Measurements from ENCODE around the gene CATSPER2. TPM values are rescaled to one million over a fixed set of nuclear protein-coding genes. Genes with fewer than 3 reads are reported as not detected.
"Not testable (repeated sequence)": the region's sequence is repeated elsewhere in the genome, so short reads cannot be mapped to it uniquely, and the experiment has no call there.

The CATSPER2 gene
- total RNA-seq (2011; cell fraction: chromatin; rRNA removed; ENCODE audit: low replicate concordance), result 41.5 and 47.7 TPM in 2 replicates
- 13.8 and 19.7 TPM in 2 replicates for total RNA-seq (2011; cell fraction: nucleolus; rRNA removed)
- total RNA-seq (2011; cell fraction: nucleoplasm; rRNA removed), result 19.4 and 37.8 TPM in 2 replicates
- total RNA-seq (2014; rRNA removed) (0.59 and 1.4 TPM in 2 replicates), total RNA-seq (2014; rRNA removed; fragmentation: Illumina TruSeq; extraction: Trizol) (3.7 and 5.2 TPM in 2 replicates), total RNA-seq (2015; rRNA removed; fragmentation: Illumina TruSeq; extraction: Trizol) (2.7 and 4.1 TPM in 2 replicates), total RNA-seq (2021) (3.7 and 3.8 TPM in 2 replicates), polyA plus RNA-seq (2011; rRNA removed) (6.2 and 11.5 TPM in 2 replicates), polyA plus RNA-seq (2014; fragmentation: Illumina TruSeq; extraction: Trizol) (3.7 and 4.3 TPM in 2 replicates), polyA plus RNA-seq (2014; fragmentation: Nextera tagmentation; extraction: Ambion mirVana) (1 to 10 TPM; 1.0 to 1.8 TPM), polyA plus RNA-seq (2014; rRNA removed) (4.9 and 8.5 TPM in 2 replicates), polyA minus RNA-seq (2011; rRNA and poly(A)+ RNA removed) (7.9 and 10.8 TPM in 2 replicates), Bru-seq, nascent RNA (percentile 62 among the genes with signal in this experiment), BruChase-seq, experiment 1, labeled RNA remaining after a 2-hour chase (percentile 62 among the genes with signal in this experiment), BruChase-seq, experiment 2, labeled RNA remaining after a 6-hour chase (percentile 63 among the genes with signal in this experiment)
- 1.6 and 4.9 TPM in 2 replicates for polyA plus RNA-seq (2011; cell fraction: cytosol; rRNA removed)
- 23.3 and 45.4 TPM in 2 replicates for polyA plus RNA-seq (2011; cell fraction: nucleus; rRNA removed)
- 4.5 and 6.7 TPM in 2 replicates for polyA plus RNA-seq (2012)
- not detected in 2 replicates for polyA minus RNA-seq (2011; cell fraction: cytosol; rRNA and poly(A)+ RNA removed)
- 7.6 and 10.9 TPM in 2 replicates for polyA minus RNA-seq (2011; cell fraction: nucleus; rRNA and poly(A)+ RNA removed)
- long read RNA-seq, experiment 1, partial matches to known transcripts, result 0 of 1 reads
- long read RNA-seq, experiment 1, other reads (novel, unspliced or antisense), result 1 of 1 reads
- long read RNA-seq, experiment 2, result 0 reads
- long read RNA-seq, experiment 3, result 0 reads

DNA sequence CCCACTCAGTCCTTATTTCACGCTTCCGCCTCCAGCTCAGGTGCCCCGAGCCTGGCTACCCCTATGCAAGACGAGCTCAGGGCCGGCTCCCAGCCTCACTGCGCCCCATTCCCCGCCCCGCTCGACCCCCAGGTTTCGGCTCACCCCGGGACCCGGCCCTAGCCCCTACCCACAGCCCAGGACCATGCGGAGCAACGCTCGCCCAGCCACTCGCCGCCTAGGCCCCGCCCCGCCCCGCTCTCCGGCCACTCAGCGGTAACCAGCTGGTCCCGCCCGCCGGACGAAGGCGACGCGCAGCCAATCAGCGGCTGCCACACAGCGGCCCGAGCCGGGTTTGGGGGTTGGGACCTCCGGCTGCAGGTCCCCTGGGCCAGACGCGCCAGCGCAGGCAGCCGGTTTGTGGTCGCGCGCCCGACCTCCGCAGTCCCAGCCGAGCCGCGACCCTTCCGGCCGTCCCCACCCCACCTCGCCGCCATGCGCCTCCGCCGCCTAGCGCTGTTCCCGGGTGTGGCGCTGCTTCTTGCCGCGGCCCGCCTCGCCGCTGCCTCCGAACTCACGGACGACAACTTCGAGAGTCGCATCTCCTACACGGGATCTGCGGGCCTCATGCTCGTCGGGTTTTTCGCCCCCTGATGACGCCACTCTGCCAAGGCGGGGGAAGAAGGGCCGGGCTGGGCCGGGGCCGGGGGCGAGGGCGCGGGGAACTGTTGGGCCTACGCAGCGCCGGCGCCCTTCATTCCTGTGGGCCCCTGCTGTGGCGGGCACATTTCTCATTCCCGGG lies at the start of gene CATSPER2:
Gene CATSPER2, minus strand, starts transcription at position 196 of the 781 bp plus-strand sequence. CDS start 783 bp downstream, outside the sequence.
- no peaks in the 10 kb centered on the region for H4K20me1 ChIP-seq (replicated peaks; ENCODE audit: control insufficient read depth, insufficient read depth, low read length)
- no peak for FAIRE-seq
- no peak within 1 kb of the TSS for H3K27ac ChIP-seq (ENCODE audit: extremely low read depth, low read depth, low read length)
- BruUV-seq (replicated peaks), result no TSS peak
- H3K4me1 ChIP-seq (replicated peaks in 1 of 2; ENCODE audit: control insufficient read depth in 2 of 2, insufficient read depth in 2 of 2, low read length in 2 of 2), result no peaks in the 10 kb centered on the region; a peak in 1 of 5 replicates
- H3K9ac ChIP-seq (ENCODE audit: insufficient read depth in 1 of 2, low read depth in 2 of 2, low read length in 2 of 2), result no peak within 1 kb of the TSS
- no peaks in the 10 kb centered on the region for H3K9me1 ChIP-seq (ENCODE audit: control insufficient read depth, insufficient read depth, low read length)
- no peak for DNase-seq (ENCODE audit: extremely low read depth in 1 of 4, low spot score in 3 of 4)
- ATAC-seq, result peak; percentile 51; the same call in 1 of the 3 replicates
- in situ Hi-C loops (cut with MboI), result no loop called here
- ChIA-PET CTCF (ENCODE audit: low intra/inter-chr PET ratio) (no interaction called here), POLR2A (no interaction called here)
- no CpG with 5 or more reads among the region's 85 CpGs for WGBS (ENCODE audit: insufficient coverage, low coverage, missing lambda C conversion rate)
- no peak within 1 kb of the TSS for H3K4me2 ChIP-seq (ENCODE audit: insufficient read depth, low read length)
- no peaks in the 10 kb centered on the region for H3K79me2 ChIP-seq (ENCODE audit: control insufficient read depth, insufficient read depth, low read length)
- H3K36me3 ChIP-seq (ENCODE audit: control insufficient read depth, insufficient read depth, low read length), result peaks cover 4% of the 10 kb centered on the region; the same call in 1 of the 3 replicates
- no peak within 1 kb of the TSS for H2AFZ ChIP-seq (ENCODE audit: low read depth, low read length)
- no peaks in the 10 kb centered on the region for H3K27me3 ChIP-seq (ENCODE audit: control insufficient read depth in 2 of 2, insufficient read depth in 2 of 2, low read length in 2 of 2)
- TF ChIP-seq, protein P1, sequence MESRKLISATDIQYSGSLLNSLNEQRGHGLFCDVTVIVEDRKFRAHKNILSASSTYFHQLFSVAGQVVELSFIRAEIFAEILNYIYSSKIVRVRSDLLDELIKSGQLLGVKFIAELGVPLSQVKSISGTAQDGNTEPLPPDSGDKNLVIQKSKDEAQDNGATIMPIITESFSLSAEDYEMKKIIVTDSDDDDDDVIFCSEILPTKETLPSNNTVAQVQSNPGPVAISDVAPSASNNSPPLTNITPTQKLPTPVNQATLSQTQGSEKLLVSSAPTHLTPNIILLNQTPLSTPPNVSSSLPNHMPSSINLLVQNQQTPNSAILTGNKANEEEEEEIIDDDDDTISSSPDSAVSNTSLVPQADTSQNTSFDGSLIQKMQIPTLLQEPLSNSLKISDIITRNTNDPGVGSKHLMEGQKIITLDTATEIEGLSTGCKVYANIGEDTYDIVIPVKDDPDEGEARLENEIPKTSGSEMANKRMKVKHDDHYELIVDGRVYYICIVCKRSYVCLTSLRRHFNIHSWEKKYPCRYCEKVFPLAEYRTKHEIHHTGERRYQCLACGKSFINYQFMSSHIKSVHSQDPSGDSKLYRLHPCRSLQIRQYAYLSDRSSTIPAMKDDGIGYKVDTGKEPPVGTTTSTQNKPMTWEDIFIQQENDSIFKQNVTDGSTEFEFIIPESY (CRISPR knock-in tag; IDR thresholded peaks at IDR 0.05), result peak; percentile 53; the same call in 1 of the 2 replicates
- no peak for TF ChIP-seq FIP1L1 (IDR thresholded peaks at IDR 0.05; ENCODE audit: low read depth, low read length, poor library complexity, severe bottlenecking)
- intact Hi-C loops (cut with micrococcal nuclease), result no loop called here
- no peaks in the 10 kb centered on the region for H3K9me3 ChIP-seq (replicated peaks; ENCODE audit: control insufficient read depth, insufficient read depth, low read depth, low read length)
- no peak within 1 kb of the TSS for H3K4me3 ChIP-seq

DNA sequence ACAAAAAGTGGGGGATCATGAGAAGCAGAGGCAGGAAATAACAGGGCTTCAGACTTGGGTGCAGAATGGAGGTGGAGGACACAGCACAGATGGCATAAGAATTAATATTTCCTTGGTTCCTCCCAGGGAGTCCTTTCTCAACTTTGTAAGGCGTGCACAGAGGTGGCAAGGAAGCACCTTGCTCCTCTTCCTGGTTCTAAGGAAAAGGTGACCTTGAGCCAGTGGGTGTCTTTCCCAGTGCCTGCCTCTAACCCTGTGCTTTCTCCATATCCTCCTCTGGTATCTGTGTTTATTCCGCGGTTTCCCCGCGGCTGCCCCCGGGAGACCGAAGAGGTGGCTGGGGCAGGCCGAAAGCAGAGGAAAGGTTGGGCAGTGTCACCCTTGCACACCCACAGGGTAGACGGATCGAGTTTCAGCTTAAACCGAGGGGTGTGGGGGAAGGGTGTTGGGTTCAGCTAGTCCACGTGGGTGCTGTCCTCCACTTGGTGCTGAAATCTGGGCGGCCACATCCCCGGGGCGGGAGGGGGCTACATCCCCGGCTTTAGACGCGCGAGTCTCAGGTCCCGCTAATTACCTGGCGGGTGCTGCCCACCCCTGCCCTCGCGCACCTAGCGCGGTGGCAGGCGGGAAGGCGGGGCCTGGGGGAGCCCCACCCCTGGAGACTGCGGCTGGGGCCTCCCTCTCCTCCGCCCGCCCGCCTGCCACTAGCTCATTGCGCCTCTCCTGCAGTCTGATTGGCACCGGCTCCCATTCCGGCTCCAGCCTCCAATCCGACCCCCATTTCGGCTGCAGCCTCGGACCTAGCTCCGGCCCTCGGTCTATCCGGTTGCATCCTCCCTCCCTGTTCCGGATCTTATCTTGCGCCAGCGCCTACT lies 44.7 kb upstream of the CATSPER2 start, which contains the start of gene CKMT1A:
Gene CKMT1A, plus strand, starts transcription at position 712 of the 875 bp plus-strand sequence. CDS start 192 bp downstream, outside the sequence.
- intact Hi-C loops (cut with micrococcal nuclease); H3K9ac ChIP-seq (ENCODE audit: insufficient read depth in 1 of 2, low read depth in 2 of 2, low read length in 2 of 2); H3K4me2 ChIP-seq (ENCODE audit: insufficient read depth, low read length); H4K20me1 ChIP-seq (replicated peaks; ENCODE audit: control insufficient read depth, insufficient read depth, low read length); POLR2A ChIA-PET; H3K27ac ChIP-seq (ENCODE audit: extremely low read depth, low read depth, low read length); H2AFZ ChIP-seq (ENCODE audit: low read depth, low read length); H3K79me2 ChIP-seq (ENCODE audit: control insufficient read depth, insufficient read depth, low read length); H3K4me3 ChIP-seq; H3K4me1 ChIP-seq (replicated peaks in 1 of 2; ENCODE audit: control insufficient read depth in 2 of 2, insufficient read depth in 2 of 2, low read length in 2 of 2); H3K27me3 ChIP-seq (ENCODE audit: control insufficient read depth in 2 of 2, insufficient read depth in 2 of 2, low read length in 2 of 2); CTCF ChIA-PET (ENCODE audit: low intra/inter-chr PET ratio); BruUV-seq (replicated peaks); DNase-seq (ENCODE audit: extremely low read depth in 1 of 4, low spot score in 3 of 4); H3K9me1 ChIP-seq (ENCODE audit: control insufficient read depth, insufficient read depth, low read length); H3K9me3 ChIP-seq (replicated peaks; ENCODE audit: control insufficient read depth, insufficient read depth, low read depth, low read length); H3K36me3 ChIP-seq (ENCODE audit: control insufficient read depth, insufficient read depth, low read length): not testable (repeated sequence)
- FAIRE-seq (peak; percentile 85), ATAC-seq (peak; percentile 80)
- WGBS (ENCODE audit: insufficient coverage, low coverage, missing lambda C conversion rate), result no CpG with 5 or more reads among the region's 43 CpGs
- in situ Hi-C loops (cut with MboI), result loop anchor here (25.0 kb wide), 1 partner anchor 256 kb away; no protein-coding TSS in a partner anchor

All from K562 (cell line).